ENCODE results near the gene CACNB4. TPM values are rescaled to one million over a fixed set of nuclear protein-coding genes. Genes with fewer than 3 reads are reported as not detected.

The CACNB4 gene
- total and polyA plus RNA-seq, 9 of the 15 experiments (the other 6 are each of a cell fraction or from before 2014, with no cell fraction given) = 0.01 to 0.20 (median 0.04) TPM; not detected in 1

DNA sequence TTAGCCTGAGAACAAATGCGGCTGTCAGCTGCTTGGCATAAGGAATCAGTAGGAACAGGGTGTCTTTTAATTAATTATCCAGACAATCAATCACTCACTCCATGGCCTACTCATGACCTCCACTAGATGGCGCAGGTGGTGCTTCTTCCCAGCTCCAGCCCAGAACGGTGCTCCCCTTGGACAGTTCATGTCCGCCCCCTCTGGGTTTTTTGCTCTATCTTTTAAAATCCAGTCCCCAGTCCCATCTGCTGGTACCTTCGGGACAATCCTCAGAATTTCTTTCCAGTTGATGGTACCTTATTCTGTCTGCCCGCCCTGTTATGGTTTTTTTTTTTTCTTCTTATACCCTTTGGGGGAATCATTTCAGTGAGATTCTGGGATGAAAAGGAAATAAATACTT, 99.8 kb downstream of the CACNB4 start (continued):
- TF ChIP-seq, protein P1, sequence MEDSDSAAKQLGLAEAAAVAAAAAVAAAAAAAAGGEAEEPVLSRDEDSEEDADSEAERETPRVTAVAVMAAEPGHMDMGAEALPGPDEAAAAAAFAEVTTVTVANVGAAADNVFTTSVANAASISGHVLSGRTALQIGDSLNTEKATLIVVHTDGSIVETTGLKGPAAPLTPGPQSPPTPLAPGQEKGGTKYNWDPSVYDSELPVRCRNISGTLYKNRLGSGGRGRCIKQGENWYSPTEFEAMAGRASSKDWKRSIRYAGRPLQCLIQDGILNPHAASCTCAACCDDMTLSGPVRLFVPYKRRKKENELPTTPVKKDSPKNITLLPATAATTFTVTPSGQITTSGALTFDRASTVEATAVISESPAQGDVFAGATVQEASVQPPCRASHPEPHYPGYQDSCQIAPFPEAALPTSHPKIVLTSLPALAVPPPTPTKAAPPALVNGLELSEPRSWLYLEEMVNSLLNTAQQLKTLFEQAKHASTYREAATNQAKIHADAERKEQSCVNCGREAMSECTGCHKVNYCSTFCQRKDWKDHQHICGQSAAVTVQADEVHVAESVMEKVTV (CRISPR knock-in tag; IDR thresholded peaks at IDR 0.05) = peak; percentile 70
- TF ChIP-seq, protein P2, sequence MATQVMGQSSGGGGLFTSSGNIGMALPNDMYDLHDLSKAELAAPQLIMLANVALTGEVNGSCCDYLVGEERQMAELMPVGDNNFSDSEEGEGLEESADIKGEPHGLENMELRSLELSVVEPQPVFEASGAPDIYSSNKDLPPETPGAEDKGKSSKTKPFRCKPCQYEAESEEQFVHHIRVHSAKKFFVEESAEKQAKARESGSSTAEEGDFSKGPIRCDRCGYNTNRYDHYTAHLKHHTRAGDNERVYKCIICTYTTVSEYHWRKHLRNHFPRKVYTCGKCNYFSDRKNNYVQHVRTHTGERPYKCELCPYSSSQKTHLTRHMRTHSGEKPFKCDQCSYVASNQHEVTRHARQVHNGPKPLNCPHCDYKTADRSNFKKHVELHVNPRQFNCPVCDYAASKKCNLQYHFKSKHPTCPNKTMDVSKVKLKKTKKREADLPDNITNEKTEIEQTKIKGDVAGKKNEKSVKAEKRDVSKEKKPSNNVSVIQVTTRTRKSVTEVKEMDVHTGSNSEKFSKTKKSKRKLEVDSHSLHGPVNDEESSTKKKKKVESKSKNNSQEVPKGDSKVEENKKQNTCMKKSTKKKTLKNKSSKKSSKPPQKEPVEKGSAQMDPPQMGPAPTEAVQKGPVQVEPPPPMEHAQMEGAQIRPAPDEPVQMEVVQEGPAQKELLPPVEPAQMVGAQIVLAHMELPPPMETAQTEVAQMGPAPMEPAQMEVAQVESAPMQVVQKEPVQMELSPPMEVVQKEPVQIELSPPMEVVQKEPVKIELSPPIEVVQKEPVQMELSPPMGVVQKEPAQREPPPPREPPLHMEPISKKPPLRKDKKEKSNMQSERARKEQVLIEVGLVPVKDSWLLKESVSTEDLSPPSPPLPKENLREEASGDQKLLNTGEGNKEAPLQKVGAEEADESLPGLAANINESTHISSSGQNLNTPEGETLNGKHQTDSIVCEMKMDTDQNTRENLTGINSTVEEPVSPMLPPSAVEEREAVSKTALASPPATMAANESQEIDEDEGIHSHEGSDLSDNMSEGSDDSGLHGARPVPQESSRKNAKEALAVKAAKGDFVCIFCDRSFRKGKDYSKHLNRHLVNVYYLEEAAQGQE (IDR thresholded peaks at IDR 0.05; ENCODE audit: borderline replicate concordance) = peak; percentile 66; the same call in 1 of the 2 replicates
- TF ChIP-seq, protein P2 (CRISPR knock-in tag; IDR thresholded peaks at IDR 0.05; ENCODE audit: low read depth) = no peak
- TF ChIP-seq, protein P3, sequence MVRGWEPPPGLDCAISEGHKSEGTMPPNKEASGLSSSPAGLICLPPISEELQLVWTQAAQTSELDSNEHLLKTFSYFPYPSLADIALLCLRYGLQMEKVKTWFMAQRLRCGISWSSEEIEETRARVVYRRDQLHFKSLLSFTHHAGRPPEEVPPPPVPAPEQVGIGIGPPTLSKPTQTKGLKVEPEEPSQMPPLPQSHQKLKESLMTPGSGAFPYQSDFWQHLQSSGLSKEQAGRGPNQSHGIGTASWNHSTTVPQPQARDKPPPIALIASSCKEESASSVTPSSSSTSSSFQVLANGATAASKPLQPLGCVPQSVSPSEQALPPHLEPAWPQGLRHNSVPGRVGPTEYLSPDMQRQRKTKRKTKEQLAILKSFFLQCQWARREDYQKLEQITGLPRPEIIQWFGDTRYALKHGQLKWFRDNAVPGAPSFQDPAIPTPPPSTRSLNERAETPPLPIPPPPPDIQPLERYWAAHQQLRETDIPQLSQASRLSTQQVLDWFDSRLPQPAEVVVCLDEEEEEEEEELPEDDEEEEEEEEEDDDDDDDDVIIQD (CRISPR knock-in tag; IDR thresholded peaks at IDR 0.05) = no peak
- no peak for TF ChIP-seq MXI1 (IDR thresholded peaks at IDR 0.05; ENCODE audit: low read depth, low read length)
- TF ChIP-seq ZNF717 (CRISPR knock-in tag; IDR thresholded peaks at IDR 0.05) = no peak
- TF ChIP-seq EGR1 (conservative IDR thresholded peaks at IDR 0.05) = 0 out of 2 replicates have a peak, but pooled peaks have one; percentile 13
- no peak for TF ChIP-seq TAL1 (IDR thresholded peaks at IDR 0.05)
- 0 out of 2 replicates have a peak, but pooled peaks have one; percentile 23 for TF ChIP-seq ZNF384 (IDR thresholded peaks at IDR 0.05; ENCODE audit: low read depth, low read length)
- no peak for TF ChIP-seq EHMT2 (IDR thresholded peaks at IDR 0.05)
- TF ChIP-seq RAD21 (CRISPR knock-in tag; conservative IDR thresholded peaks at IDR 0.05 in 1 of 2, IDR thresholded peaks at IDR 0.05 in 1 of 2) = peak; percentile 74 to 83
- TF ChIP-seq, protein P4, sequence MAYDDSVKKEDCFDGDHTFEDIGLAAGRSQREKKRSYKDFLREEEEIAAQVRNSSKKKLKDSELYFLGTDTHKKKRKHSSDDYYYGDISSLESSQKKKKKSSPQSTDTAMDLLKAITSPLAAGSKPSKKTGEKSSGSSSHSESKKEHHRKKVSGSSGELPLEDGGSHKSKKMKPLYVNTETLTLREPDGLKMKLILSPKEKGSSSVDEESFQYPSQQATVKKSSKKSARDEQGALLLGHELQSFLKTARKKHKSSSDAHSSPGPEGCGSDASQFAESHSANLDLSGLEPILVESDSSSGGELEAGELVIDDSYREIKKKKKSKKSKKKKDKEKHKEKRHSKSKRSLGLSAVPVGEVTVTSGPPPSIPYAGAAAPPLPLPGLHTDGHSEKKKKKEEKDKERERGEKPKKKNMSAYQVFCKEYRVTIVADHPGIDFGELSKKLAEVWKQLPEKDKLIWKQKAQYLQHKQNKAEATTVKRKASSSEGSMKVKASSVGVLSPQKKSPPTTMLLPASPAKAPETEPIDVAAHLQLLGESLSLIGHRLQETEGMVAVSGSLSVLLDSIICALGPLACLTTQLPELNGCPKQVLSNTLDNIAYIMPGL (CRISPR knock-in tag; IDR thresholded peaks at IDR 0.05) = no peak
- TF ChIP-seq NR2C2 (CRISPR knock-in tag; IDR thresholded peaks at IDR 0.05) = no peak
- TF ChIP-seq NR2C2 (tag; IDR thresholded peaks at IDR 0.05) = no peak
- TF ChIP-seq BACH1 (tag; IDR thresholded peaks at IDR 0.05) = no peak
- peak; percentile 92 for TF ChIP-seq MEIS2 (IDR thresholded peaks at IDR 0.05; ENCODE audit: partially characterized antibody)
- no peak for TF ChIP-seq HSF4 (CRISPR knock-in tag; IDR thresholded peaks at IDR 0.05; ENCODE audit: borderline replicate concordance)

Data from K562 (cell line).